SU-DHL-6 (cell line): ENCODE results near the gene NKAIN1.

Experiments used
- CTCF ChIP-seq: fragments of 200-600 bp; sonication (generic); IDR thresholded peaks from one replicate; pipeline ENCODE4 v1.5.1; 2017; ENCODE audit warnings: antibody characterized with exemption, mild to moderate bottlenecking, low read length, moderate library complexity; ENCODE audit not compliant: insufficient read depth, poor library complexity, severe bottlenecking
- EZH2phosphoT487 ChIP-seq: fragments of 200-600 bp; sonication (generic), shearing (Covaris generic); conservative IDR thresholded peaks from 2 replicates; pipeline ENCODE4 v1.6.1; 2018; ENCODE audit warnings: mild to moderate bottlenecking, antibody characterized with exemption, low read length, moderate library complexity, mixed read lengths

- TF ChIP-seq CTCF (no peak), EZH2phosphoT487 (no peak)
Observed at GRCh38 chr1:31238986-31239613, 587 bp downstream of the NKAIN1 start.
